ENCODE data around the gene INHBB.

INHBB gene

DNA sequence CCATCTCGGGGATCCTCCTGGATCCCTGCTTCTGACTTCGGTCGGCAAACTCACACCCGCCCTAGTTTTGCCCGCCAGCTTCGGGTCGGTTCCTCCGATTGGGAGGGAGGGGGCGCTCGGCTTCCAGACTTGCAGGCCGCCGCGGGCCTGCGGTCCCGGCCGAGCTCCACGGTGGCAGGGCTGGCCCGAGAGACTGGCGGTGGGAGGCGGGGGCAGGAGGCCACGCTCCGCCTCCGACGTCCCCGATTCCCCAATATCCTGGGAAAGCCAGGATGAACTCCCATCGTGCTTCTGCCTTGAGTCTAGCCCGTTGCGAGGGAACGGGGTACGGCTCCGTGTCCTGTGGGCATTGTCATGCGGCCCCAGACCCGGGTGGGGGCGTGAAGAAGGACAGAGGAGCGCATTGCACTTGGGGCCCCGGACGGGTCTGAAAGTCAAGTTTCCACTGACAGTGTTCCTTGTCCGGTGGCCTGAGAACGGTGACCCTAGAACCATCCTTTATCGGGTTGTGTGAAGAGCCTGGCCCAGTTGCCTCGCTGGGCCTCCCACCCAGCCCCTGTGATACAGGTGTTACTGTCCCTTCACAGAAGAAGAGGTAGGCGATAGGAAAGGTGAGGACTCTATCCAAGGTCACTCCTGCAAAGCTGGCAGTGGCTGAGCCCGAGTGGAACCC is 2.4 kb upstream of the INHBB start:
- DNase-seq, result no peak

DNA sequence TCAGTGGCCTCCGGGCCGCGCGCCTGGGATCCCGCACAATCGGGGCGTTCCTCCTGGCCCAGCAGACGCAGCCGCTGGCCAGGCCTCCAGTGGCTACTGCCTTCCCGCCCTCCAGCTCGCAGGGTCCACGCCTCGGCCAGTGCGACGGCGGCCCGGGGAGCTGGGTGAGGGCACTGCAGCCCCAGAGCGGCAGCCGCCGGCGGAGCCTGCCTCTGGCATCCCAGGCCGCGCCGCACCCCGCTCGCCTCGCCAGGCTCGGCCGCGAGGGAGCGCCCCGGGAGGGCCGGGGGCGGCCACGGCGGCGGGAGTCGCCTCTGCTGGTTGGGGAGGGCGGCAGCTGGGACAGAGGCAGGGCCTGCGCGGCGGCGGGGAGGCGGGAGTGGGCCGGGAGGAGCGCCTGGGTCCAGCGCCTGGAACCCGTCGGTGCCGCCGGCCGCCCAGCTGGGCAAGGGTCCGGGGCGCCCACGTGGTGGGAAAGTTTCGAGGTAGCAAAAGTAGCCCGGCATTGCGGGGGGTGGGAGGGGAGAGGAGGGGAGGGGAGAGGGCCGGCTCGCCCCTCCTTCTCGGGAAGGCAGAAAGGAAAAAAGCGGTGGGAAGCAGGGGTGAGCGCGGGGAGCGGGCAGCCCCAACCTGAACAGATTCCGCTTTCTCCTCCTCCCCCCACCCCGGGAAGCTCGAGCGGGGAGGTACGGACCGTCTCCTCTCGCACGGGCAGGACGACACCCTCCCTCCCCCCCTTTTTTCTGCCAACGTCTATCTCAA is 1.5 kb upstream of the INHBB start:
- no peak for DNase-seq

DNA sequence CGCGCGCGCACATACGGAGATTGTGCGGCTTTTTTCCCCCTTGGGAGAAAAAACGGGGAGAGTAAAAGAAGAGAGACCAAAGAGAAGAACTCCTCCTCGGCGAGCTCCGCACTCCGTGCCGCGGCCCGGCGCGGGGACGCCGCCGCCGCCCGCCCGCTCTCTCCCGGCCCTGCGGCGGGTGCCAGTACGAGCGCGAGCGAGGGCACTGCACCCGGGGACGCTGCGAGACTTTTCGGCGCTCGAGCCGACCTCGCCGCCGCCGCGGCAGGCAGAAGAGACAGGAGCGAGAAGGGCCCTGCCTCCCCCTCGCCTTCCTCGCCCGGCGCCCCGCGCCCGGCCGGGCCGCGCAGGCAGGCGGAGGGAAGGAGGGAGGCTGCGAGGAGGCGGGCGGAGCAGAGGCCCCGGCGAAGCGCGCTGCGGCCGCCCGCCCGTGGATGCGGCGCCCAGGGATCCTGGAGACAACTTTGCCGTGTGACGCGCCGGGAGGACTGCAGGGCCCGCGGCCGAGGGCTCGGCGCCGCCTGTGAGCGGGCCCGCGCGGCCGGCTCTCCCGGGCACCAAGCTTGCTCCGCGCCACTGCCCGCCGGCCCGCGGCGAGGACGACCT is 857 bp upstream of the INHBB start:
- DNase-seq, result no peak

DNA sequence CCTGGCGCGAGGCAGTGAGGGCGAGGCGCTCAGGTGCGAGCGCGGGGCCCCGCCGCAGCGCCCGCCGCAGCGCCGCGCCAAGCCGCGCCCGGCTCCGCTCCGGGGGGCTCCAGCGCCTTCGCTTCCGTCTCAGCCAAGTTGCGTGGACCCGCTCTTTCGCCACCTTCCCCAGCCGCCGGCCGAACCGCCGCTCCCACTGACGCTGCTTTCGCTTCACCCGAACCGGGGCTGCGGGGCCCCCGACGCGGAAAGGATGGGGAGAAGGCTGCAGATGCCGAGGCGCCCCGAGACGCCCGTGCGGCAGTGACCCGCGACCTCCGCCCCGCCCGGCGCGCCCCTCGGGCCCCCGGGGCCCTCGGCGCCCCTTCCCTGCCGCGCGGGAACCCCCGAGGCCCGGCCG is 328 bp upstream of the INHBB start:
- no peak for DNase-seq

DNA sequence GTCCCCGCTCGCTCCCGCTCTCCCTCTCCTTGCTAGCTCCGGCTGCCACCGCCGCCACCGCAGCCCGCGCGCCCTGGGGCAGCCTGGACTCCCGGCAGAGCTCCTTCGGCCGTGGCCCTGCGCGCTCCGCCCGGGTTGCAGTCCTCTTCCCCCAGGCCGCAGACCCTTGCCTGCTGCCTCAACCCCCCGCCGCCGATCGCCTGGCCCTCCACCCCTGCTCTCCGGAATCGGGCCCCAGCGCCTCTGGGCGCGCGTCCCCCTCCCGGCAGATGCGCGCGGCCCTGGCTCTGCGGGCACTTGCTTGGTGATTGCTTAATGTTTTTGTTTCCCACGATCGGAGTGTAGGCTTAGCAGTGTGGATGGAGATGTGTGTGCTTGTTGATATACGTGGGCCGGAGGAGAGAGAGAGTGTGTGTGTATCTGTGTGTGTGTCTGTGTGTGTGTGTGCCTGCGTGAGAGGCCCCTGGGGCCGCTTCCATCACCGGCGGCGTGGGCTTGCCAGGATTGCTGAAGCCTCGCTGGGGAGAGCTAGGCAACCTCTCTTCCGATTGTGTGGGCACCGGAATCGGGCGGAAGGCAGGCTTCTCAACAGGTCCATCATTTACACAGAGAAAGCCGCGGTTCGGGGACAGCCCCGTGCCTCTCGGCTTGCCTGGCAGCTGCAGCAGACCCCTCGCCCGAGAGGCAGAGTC is 877 bp downstream of the INHBB start:
- no peak for DNase-seq

DNA sequence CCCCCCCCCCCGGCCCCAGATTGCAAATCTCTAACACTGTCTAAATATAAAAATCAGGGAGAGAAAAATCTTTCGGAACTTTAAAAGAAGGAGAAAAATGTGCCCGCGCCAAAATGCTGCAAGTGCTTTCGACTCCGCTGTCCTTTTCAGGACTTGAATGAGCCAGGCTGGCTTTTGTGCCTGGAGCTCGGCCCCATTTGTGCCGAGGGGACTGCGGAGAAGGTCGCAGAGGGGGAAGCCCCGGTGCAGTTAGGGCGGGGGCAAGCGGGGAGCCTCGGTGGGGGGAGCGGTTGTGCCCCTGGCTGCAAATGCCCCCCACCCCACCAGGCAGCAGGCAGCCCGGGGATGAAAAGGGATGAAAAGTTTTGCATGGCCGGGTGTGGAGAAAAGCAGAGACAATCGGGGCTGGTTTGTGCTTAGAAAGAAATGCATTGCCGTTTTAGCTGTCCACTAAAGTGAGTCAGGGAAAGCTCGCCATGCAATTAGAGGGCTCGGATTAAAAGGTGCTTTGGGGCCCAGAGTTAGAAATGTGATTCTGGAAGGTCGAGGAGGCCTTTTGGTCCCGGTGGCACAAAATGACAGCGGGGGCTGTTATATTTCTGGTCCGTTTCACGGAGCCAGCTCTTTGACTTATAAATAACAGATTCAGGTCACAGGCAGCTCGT is 1.6 kb downstream of the INHBB start:
- DNase-seq, result no peak

DNA sequence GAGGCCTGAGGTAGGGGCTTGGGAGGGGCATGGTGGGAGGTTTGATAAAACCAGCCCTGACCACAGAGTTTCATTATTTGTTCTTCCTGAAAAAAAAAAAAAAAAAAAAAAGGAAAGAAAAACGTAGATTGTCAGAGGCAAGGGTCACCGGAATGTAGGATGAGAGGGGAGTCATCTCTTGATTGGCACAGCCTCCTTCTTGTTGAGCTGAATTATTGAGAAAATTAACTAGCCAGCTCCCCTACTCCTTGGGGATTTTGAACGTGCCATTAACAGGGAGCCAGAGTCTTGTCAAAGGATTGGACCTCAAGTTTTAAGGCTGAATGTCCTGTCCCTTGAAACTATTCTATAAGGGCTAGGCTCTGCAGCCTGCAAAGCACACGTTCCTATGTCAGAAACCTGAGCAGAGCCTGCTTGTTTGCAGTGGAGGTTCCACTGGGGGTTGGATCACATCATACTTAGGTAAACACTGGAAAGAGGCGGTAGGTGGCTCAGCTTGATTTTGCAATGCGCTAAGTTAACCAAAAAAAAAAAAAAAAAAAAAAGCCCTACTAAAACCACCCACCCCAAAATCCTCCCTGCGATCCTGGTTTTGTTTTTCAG is 2.3 kb downstream of the INHBB start:
- no peak for DNase-seq

DNA sequence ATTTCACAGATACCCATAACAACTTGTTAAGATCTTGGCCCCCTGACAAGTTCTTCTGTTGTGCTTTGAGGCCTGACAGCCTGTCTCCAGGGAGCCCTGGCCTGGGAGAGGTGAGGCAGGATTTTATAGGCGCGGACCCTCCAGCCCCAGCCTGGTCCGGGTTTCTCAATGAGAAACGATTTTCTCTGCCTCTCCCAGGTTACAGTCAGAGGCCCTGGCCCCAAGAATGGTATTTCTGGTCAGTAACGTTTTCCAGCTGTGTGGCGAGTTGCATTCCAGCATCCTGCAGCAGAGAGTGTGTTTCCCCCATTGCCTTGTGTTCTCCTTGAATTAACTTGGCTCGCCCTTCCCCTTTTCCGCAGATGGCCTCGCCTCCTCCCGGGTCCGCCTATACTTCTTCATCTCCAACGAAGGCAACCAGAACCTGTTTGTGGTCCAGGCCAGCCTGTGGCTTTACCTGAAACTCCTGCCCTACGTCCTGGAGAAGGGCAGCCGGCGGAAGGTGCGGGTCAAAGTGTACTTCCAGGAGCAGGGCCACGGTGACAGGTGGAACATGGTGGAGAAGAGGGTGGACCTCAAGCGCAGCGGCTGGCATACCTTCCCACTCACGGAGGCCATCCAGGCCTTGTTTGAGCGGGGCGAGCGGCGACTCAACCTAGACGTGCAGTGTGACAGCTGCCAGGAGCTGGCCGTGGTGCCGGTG is 3.0 kb downstream of the INHBB start:
- no peak for DNase-seq

DNA sequence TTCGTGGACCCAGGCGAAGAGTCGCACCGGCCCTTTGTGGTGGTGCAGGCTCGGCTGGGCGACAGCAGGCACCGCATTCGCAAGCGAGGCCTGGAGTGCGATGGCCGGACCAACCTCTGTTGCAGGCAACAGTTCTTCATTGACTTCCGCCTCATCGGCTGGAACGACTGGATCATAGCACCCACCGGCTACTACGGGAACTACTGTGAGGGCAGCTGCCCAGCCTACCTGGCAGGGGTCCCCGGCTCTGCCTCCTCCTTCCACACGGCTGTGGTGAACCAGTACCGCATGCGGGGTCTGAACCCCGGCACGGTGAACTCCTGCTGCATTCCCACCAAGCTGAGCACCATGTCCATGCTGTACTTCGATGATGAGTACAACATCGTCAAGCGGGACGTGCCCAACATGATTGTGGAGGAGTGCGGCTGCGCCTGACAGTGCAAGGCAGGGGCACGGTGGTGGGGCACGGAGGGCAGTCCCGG is 3.5 kb downstream of the INHBB start:
- DNase-seq, result no peak

DNA sequence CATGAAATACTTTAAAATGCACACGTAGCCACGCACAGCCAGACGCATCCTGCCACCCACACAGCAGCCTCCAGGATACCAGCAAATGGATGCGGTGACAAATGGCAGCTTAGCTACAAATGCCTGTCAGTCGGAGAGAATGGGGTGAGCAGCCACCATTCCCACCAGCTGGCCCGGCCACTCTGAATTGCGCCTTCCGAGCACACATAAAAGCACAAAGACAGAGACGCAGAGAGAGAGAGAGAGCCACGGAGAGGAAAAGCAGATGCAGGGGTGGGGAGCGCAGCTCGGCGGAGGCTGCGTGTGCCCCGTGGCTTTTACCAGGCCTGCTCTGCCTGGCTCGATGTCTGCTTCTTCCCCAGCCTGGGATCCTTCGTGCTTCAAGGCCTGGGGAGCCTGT is 4.1 kb downstream of the INHBB start:
- no peak for DNase-seq

DNA sequence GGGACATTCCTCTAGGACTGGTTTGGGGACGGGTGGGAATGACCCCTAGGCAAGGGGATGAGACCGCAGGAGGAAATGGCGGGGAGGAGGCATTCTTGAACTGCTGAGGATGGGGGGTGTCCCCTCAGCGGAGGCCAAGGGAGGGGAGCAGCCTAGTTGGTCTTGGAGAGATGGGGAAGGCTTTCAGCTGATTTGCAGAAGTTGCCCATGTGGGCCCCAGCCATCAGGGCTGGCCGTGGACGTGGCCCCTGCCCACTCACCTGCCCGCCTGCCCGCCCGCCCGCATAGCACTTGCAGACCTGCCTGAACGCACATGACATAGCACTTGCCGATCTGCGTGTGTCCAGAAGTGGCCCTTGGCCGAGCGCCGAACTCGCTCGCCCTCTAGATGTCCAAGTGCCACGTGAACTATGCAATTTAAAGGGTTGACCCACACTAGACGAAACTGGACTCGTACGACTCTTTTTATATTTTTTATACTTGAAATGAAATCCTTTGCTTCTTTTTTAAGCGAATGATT is 4.9 kb downstream of the INHBB start:
- no peak for DNase-seq

DNA sequence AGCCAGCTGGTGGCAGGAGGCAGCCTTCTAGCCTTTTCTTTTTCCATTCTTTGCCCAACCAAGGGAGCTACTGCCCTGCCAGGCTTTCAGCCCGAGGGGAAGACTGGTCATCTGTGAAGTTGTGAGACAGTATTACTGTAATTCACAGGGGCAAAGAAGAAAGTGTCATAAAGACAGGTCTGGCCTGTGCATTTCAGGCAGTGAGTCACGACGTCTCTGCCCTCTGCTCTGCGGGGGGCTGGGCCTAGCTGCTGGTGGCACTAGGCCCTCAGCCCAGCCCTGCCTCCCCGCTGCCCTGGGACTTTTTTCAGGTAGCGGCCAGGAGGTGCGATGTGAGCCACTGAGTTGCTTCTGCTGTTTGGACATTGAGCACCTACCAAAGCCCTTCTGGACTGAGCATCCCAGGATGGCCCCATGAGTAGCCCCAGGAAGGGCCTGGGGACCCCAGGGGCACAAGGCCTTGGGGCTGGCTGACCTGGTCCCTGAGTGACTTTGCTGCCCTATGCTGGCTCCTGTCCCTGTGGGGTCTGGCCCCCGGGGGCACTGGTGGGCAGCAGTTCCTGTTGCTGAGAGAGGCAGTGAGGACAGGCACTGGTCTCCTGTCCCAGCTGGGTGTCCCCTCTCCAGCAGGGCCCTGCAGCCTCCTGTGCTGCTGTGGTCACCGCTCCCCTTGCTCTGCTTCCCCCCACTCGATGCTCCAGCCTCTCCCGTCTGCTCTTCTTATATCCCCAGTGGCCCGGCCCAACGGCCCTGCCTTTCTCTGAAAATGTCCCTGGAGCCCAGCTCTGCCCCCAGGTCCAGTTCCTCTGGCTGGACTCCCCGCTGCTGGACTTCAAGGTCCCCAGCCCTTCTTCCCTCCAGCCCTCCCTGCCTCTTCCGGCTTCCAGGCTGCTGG is 7.0 kb downstream of the INHBB start:
- no peak for DNase-seq

DNA sequence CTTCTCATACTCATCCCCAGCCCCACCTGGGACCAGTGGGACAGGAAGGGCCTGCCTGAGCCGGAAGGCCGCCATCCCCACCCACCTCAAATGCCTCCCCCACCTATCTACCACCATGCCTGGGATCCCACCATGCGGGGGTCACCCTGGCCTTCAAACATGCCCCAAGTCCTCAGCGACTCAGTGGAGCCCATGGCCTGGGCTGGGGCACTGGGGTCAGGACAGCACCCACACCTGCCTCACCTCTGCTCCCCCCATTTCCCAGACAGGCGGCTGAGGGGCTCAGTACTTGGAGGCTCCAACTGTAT is 7.6 kb downstream of the INHBB start:
- DNase-seq, result no peak

DNA sequence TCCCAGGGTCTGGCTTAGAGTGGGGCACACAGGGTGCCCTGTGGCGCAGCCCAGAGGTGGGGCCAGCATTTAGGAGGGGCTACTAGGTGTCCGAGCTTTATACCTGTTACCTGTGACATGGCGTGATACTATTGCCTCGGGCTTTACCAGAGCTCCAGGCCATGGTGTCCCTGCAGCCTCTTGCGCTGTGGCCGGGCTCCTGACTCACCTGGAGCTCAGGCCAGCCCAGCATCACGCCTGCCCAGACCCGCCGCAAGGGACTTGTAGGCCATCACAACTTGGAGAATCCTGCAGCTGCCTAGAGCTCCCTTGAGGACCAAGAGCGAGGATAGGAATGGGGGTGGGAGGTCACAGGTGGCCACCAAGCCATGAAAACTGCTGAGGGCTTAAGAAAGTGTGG is 8.0 kb downstream of the INHBB start:
- DNase-seq, result no peak

DNA sequence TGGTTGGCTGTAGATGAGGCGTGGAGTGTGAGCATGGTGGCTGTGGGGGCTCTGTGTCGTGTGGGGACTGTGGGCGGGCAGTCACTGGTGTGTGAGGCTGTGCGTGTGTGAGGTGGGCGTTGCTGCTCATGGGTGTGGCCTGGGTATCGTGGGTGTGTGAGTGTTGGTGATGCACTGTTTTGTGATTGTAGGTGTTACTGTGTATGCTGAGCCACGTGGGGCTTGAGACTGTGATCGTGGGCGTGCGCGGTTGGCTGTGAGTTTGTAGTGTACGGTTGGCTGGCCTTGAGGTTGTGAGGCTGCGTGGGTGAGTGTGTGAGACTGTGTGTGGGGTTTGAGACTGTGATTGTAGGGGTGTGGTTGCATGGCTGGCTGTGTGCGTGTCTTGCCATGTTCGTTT is 8.5 kb downstream of the INHBB start:
- no peak for DNase-seq

DNA sequence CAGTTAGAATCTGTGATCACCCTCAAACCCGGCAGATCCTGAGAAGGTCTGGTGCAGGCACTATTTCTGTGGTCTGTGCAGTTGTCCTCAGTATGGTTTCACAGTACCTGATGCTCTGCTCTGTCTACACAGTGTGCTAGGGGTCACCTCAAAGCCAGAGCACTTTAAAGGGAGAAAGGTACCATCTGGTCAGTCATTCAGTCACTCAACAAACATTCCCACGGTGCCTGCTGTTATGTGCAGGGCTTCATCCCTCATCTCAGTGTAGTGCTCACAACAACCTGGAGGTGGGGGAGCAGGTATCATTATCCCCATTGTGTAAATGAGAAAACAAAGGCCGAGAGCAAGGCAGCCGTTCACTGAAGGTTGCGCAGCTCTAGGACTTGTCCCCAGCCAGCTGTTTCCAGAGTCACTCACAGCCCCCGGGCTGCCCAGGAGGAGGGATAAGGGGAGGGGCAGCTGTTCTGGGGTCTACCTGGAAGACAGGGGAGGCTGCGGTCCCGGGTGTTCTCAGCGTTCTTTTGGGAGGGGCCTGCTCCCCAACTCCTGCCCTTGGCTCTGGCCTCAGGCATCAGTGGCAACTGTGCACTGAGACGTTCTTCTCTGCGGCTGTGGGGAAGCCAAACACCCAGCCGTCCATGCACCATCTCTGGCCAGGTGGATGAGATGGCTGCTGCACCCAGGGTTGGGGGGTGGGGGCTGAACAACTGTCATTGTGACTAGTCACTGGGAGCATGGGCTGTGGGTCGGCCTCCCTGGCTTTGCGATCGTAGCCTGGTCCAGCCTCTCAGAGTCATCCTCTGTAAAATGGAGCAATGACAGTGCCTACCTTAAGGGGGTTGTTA is 9.2 kb downstream of the INHBB start:
- no peak for DNase-seq

DNA sequence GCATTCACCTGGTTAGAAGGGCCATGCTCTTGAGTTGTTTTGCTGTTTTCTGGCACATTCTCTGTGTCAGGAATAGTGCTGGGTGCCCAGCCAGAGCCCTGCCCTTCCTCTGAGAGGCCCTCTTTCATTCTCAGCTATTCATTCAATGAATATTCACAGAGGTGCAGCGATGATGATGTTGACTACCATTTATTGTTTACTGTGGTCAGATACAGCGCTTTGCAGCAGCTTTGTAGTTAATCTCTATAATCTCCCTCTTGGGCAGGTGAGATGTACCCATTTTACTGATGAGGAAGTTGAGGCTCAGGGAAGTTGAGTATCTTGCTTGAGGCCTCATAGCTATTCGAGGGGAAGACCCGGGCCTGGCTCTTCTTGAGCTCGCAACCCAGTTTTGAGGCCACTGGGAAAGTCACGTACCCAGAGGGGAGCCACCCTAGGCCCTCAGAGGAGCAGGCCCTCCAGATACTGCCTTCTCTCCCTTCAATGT is 9.9 kb downstream of the INHBB start:
- no peak for DNase-seq

DNA sequence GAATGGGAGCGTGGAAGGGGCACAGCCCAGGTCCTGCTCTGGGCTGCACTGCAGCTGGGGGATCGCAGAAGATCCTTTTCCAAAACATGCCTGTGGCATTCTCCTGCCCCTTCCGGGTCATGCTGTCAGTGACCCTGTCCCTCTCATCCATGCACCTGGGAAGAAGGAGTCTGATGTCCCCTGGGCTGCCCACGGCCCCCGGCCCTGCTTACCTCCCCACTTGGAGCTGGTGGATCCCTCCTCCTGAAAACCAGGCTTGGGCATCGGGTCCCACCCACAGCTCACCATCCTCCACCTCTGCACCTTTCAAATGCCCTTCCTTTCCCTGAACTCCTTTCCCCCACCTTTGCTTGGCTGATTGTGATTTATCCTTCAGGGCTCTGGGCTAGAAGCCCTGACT is 11.8 kb downstream of the INHBB start:
- DNase-seq, result no peak

DNA sequence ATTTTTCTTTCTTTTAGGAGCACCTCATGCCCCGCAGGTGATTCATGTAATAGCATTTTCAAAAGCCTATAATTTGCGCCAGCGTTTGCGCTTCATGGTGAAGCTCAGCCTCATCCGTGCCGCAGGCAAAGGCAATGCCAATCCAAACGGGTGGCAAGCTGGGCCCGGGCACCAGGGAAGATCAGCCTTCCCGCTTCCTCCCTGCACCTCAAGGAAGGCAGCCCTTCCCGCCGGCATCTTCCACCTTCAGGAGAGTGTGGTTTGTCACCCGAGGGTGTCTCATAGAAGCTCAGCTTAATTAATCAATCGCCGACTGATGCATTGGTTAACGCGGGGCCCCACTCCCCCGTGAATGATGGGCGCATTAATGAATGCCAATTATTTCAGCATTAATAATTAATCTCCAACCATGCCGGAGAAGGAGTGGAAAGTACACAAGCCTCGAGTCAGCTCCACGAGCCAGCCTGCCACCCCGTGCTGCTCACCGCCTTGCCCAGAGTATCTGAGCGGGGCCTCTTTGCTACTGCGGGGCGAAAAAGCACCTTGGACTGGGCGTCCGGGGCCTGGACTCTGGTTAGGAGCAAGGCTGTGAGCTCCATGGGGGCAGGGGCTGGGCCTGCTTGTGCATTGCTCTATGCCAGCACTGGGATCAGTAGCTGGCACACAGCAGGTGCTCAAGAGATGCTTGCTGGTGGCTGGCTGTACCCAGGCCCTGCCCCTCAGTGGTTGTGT is 13.0 kb downstream of the INHBB start:
- no peak for DNase-seq
